Forelimb muscle (tissue), 1 donor: Measurements from ENCODE around the gene SUSD3. TPM values are rescaled to one million over a fixed set of nuclear protein-coding genes. Genes with fewer than 3 reads are reported as not detected.
"Not testable (repeated sequence)": the region's sequence is repeated elsewhere in the genome, so short reads cannot be mapped to it uniquely, and the experiment has no call there.

Experiments used
- DNase-seq: peaks from one replicate; pipeline ENCODE4 v3.0.0-alpha.2; 2013; ENCODE audit warnings: low read depth
- polyA plus RNA-seq: library from polyadenylated mRNA; unstranded; fragments of 120-200 nt; gene quantifications from one replicate; pipeline ENCODE4 v1.2.1, GENCODE V29; 2013; ENCODE audit not compliant: insufficient read length

The SUSD3 gene
- polyA plus RNA-seq, 1 donor, result 3.3 TPM

- no peak for DNase-seq
Measured at GRCh38 chr9:93092251-93092991, 33.9 kb downstream of the SUSD3 start.

- DNase-seq, result no peak
Measured at GRCh38 chr9:93093127-93093876, 34.8 kb downstream of the SUSD3 start.

- DNase-seq, result no peak
Measured at GRCh38 chr9:93093877-93094657, 35.6 kb downstream of the SUSD3 start.

- no peak for DNase-seq
Measured at GRCh38 chr9:93094658-93095204, 36.2 kb downstream of the SUSD3 start.

GRCh38 chr9:93095205-93096130 lies 37.0 kb downstream of the SUSD3 start:
- DNase-seq, result peak; percentile 88

GRCh38 chr9:93096131-93096802 lies 37.8 kb downstream of the SUSD3 start, which contains the start of gene CARD19:
CARD19 (plus strand) TSS chr9:93096217; CDS start chr9:93096346, 129 bp downstream.
- DNase-seq, result no peak

- no peak for DNase-seq
Measured at GRCh38 chr9:93096811-93097382, 38.4 kb downstream of the SUSD3 start.

- DNase-seq, result no peak
Measured at GRCh38 chr9:93097511-93098201, 39.2 kb downstream of the SUSD3 start.

GRCh38 chr9:93098236-93098946 lies 39.9 kb downstream of the SUSD3 start:
- DNase-seq, result no peak

- DNase-seq, result no peak
Measured at GRCh38 chr9:93099551-93100275, 41.2 kb downstream of the SUSD3 start.

GRCh38 chr9:93100276-93100636 lies 41.8 kb downstream of the SUSD3 start:
- DNase-seq, result no peak

- not testable (repeated sequence) for DNase-seq
Measured at GRCh38 chr9:93101086-93101485, 42.6 kb downstream of the SUSD3 start.

- DNase-seq, result no peak
Measured at GRCh38 chr9:93105620-93106019, 47.1 kb downstream of the SUSD3 start.

- DNase-seq, result no peak
Measured at GRCh38 chr9:93107151-93107824, 48.8 kb downstream of the SUSD3 start.

- DNase-seq, result no peak
Measured at GRCh38 chr9:93107825-93108161, 49.3 kb downstream of the SUSD3 start.

GRCh38 chr9:93108291-93109041 lies 50.0 kb downstream of the SUSD3 start:
- DNase-seq, result no peak
